Measurements from ENCODE around the gene MAP3K20.
"Not testable (repeated sequence)": the region's sequence is repeated elsewhere in the genome, so short reads cannot be mapped to it uniquely, and the experiment has no call there.

MAP3K20 gene

DNA sequence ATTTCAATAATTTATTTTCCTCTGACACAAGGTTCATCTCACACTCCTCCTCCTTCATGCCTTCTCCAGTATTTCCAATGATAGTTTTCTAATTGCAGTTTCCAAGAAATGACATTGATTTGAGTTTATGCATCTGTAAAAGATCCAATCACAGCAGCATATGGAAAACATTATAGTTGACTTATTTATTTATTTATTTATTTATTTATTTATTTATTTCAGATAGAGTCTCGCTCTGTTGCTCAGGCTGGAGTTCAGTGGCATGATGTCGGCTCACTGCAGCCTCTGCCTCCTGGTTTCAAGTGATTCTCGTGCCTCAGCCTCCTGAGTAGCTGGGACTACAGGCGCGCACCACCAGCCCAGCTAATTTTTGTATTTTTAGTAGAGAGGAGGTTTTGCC is 52.5 kb downstream of the MAP3K20 start:
- DNase-seq = not testable (repeated sequence)

DNA sequence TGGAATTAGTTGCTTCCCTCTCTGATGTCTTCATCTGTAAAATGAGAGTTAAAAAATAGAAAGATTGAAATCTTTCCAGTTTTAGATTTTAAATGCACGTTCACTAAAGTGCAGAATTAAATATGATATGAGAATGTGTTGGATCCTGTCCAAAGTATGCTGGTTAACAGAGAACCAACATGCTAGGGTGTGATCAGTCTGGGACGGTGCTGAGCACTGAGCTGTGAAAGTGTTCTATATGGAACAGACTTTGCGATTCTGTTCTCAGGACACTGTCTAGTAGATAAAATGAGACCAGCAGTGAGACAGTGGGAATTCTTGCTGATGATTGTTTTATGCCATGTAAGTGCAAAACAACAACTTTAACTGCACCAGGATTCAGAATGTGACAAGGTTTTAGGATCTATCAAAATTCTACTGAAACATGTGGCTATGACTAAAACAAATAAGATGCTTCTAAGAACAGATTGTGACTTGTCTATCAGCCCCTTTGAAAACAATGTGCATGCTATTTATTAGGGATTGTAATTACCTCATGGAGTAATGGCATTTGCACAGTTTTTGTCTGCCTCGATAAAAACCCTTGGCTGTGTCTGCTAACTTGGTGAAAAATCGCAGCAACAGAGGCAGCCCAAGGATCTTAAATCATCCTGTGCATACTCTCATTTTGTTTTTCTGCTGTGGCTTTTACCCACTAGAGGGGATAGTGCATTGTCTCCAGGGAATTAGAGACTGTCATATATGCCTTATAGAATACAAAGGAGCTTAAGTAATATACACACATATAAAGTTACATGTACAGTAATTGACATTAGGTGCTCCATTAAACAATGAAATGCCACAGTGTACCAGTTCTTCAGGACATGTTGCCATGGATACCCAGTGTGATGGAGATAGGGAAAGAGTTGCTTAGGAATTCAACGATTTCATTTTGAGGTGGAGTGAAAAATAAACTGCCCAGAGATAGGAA is 55.1 kb downstream of the MAP3K20 start:
- DNase-seq = no peak

DNA sequence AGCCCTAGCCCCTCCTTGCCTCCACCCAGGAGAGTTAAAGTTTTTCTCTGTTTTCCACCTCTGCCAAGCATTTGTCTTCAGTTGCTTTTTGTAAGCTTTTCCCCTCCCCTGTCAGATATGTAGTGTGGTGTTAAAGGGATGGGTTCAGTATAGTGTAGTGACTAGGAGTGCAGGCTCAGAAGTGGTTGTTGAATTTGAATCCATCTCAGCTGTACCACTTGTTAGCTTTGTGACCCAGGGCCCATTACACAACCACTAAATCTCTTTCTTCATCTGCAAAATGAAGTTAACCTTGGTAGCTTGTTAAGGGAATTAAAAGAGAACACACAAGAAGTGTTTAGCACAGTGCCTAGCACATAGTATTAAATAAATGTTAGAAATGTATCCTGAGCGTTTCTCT is 56.9 kb downstream of the MAP3K20 start:
- no peak for DNase-seq

DNA sequence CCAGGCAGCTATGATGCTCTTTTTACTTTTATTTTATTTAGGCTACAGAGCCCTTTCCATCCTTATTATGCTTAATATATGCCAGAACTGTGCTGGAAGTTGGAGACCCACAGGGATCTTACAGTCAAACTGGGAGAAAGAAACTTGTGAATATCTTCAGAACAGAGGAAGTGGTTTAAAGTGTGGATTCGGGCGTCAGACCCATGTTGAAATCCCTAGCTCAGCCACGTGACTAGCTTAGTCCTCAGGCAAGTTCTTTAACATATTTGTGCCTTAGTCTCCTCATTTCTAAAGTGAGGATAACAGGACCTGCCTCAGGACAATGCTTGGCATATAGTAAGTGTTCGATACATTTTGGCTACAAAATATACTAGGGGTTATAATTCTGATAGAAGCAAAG is 59.1 kb downstream of the MAP3K20 start:
- DNase-seq = no peak

DNA sequence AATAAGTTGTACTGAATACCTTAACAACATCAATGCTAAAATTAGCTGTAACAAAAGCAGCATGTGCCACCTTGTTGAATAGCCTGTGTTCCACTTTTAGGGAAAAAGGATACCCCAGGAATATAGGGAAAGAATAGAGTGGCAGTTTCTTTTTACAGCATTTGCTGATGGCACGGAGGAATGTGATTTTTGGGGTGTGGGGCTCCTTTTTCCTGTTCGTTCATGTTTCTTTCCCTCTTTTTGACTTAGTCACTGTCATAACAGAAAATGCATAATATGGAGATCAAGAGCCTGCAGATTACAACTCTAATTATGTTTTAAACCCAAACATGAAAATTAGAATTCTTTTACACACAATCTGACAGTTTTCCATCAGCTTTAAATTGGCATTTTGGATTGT is 60.4 kb downstream of the MAP3K20 start:
- no peak for DNase-seq

DNA sequence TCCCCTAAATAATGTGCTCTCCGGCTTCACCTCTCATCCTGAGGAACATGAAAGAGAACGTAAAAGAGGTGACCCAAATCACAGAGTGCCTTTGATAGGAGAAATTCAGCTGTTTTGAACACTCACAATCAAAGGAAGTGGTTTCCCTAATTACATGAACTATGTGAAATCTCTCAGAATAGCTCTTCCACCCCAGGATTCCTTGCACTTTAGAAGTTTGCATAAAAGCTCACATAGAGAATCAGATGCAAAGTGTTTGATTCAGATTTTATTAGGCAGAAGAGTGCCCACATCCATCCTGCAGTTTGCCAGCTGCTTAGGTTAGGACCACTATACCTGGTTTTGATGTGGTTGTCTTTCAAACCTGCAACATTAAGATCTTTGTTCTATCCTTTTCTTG is 61.0 kb downstream of the MAP3K20 start:
- DNase-seq = no peak

DNA sequence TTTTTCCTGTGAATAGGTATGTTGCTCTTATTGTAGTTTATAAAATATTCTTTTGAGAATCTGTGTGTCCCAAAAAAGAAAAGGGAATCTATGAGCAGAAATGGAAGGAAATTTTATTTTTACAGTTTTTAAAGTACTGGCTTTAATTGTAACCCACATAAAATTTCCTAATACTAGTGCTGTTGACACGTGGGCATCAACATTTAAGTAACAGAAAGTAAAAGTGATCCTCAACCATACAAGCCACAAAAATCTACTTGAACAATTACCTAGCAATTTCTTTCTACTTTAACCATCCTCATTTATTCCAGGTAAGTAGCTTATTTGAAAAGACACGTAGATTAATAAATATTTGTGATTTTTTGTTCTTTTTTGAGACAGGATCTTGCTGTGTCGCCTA is 62.0 kb downstream of the MAP3K20 start:
- no peak for DNase-seq

DNA sequence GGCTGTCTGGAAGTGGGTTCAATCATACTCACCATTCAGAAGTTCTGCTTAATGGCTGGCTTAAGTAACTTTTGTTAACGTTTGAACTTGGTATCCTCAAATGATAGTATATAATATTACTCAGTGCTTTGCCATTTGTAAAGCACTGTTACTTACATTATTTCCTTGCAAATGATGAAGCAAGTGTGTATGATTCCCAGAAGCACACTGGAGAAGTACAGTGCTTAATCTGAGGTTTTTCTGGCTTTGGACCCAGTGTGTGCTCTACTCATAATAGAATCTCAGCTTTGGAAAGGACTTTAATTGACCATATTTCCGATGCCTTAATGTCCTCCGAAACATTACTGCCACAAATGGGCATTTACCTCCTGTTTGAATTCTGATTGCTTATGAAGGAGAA is 63.3 kb downstream of the MAP3K20 start:
- DNase-seq = no peak

DNA sequence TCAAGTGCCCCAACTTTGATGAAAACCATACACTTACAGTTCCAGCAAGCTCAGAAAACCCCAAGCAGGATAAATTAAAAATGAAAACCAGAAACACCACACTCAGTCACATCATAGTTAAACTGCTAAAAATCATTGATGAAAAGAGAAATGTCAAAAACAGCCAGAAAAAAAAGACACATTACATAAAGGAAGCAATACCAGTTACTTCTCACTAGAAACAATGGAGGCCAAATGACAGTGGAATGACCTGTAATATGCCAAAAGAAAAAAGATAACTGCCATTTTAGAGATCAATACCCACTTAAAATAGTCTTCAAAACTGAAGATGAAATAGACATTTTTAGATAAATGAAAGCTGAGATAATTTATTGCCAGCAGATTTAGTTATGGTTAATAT is 66.0 kb downstream of the MAP3K20 start:
- DNase-seq = no peak

DNA sequence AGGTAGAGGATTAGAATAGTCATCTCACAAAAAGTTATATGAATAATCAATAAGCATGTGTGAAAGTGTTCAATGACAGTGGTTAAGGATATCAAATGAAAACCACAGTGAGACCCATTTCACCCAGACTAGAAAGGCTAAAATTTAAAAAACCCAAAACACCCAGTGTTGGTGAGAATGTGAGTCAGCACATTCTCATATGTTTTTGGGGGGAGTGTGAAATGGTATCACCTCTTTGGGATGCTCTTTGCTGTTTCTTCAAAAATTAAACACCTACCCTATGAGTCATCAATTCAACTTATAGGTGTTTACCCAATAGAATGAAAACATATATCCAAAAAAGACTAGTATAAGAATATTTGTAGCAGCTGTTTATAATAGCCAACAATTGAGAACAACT is 69.8 kb downstream of the MAP3K20 start:
- no peak for DNase-seq

DNA sequence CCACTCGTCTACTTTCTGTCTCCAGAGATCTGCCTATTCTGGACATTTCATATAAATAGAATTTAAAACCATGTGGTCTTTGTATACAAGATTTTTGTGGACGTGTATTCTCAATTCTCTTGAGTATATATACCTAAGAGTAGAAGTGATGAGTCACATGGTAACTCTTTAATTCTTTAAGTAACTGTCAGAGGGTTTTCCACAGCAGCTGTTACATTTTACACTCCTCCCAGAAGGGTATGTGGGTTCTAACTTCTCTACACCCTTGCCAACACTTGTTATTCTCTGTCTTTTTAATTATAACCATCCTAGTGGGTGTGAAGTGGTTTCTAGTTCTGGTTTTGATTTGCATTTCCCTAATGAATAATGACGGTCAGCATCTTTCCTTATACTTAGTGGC is 70.9 kb downstream of the MAP3K20 start:
- DNase-seq = no peak

DNA sequence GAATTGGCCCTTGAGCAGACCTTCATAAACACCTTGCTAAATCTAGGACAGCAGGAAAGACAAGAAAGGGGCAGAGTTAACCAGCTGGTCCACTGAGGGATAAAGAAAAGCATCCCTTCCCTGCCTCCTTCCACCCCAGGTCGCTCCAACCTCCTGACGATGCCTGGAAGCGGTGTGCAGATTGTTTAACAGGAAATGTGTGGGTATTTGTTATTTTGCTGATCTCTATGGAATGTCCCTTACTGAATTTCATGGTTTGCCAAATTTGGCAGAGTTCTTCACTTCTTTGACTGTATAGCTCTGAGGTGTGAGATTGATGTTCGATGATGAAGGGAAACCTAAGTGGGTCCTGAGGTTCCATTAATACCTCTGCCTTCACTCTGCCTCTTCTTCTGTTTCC is 72.9 kb downstream of the MAP3K20 start:
- no peak for DNase-seq

DNA sequence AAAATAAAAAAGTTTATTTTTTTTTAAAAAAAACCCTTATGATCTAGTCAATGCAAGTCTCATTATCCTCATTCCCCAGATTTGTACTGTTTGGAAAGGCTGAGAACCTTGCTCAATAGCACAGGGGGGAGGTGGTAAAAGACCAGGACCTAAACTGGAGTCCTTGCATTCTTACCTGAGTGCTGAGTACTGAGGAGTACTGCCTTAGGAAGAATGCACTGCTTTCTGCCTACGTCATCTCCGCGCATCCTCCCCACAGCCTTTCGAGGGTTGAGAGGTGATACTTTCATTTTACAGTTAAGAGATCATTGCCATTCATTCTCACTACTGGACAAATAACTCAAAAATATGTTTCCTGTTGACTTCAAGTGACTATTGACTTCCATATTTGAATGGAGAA is 73.8 kb downstream of the MAP3K20 start:
- no peak for DNase-seq

DNA sequence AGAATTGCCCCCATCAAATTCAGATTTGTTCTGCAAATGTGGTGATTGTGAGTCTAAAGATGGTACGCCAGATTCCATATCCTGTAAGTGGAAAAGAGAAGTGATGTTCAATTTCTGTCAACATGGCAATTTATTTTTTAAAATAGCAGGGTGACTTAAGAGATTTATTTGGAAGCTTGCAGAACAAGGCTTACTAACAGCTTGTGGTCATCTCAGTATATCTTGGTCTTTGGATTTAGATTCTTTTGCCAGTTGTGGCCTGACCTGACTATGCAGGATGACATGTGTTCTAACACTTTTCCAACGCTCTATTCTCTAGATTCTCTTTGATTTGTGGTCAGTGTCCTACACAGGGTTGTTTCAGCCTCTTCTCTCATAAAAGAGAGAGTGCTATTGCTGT is 74.4 kb downstream of the MAP3K20 start:
- no peak for DNase-seq

DNA sequence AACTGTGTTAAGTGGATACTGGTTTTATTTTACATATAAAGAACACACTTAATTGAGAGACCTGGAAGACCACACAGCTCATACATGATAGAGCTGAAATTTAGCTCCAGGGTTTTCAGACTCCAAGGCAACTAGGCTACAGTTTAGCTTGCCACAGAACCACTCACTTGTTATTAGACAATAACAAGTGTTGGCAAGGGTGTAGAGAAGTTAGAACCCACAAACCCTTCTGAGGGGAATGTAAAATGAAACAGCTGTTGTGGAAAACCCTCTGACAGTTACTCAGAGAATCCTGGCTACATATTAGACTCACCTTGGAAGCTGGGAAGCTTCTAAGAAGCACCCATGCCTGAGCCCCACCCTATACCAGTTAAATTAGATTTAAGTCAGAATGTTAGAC is 75.3 kb downstream of the MAP3K20 start:
- DNase-seq = no peak

DNA sequence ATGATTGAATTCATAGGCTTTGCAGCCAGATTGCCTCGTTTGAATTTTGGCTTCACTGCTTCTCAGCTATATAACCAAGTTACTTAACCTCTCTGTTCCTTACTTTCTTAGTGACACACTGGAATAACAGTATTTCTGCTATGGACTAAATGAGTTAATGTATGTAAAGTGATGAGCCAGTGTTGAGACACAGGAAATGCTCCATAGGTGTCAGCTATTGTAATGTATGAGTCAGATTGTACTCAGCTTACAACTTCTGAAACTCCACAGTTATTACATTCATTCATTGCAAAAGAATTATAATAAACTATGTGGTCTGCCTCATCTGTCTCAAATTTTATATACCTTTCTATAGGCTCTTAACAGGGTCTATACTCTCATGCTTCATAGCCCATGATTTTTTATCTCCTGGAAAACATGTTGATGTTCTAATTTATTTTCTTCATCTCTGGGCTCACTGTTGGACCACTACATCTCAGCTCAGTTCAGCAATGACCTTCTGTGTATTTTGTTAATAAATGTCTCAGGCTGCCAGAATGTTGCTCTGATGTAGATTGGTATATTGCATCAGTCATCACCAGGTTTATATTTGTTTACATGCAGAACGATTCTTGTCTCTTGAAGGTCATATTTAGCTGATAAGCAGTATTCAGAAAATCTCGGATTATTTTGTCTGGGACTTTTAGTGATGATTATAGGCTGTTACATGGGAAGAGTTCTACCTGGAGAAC is 76.2 kb downstream of the MAP3K20 start:
- no peak for DNase-seq

DNA sequence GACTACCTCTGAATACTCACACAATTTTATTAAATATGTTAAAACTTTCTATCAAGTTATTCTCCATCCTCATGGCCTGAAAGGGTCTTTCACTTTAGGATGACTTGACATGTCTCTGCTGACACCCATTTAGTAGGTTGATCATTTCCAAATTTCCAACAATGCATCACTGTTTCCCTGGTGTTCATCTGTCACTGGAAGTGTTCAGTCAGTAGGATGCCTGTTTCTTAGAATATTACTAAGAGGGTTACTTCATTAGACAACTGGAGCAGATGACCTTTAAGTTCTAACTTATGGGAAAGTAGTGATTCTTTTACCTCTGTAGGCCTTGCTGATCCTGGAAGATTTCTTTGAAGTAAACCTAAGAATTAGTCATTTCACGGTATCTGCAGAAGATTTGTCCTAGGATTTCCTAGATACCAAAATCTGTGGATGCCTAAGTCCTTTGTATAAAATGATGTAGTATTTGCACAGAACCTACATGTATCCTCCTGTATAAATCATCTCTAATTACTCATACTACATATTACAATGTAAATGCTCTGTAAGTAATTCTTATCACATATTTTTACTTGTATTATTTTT is 77.7 kb downstream of the MAP3K20 start:
- no peak for DNase-seq

DNA sequence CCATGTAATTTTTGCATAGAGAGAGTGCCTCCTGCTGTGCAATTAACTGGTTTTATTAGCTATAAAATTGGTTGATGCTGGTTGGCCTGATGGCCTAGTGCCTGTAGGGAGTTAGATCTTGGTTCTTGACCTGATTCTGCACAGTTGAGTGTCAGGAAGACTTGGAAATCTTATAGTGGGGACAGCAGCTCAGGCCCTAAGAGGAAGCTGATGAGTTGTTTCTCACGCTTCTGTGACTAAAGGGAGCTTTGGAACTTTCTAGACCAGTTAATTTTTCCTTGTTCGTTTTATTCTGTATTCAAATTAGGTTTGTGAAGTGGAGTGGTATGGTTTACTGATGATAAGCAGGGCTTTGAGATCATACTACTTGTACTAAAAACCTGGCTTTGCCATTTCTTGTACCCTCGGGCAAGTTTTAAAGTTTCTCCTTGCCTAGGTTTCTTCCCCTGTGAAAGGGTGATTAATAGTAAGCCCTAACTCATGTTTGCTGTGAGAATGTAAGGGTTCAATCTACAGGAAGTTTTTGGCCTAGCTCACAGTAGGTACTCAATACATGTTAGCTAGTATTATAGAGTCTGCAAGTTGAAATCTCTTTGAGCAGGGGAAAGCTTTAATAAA is 82.1 kb downstream of the MAP3K20 start:
- no peak for DNase-seq

DNA sequence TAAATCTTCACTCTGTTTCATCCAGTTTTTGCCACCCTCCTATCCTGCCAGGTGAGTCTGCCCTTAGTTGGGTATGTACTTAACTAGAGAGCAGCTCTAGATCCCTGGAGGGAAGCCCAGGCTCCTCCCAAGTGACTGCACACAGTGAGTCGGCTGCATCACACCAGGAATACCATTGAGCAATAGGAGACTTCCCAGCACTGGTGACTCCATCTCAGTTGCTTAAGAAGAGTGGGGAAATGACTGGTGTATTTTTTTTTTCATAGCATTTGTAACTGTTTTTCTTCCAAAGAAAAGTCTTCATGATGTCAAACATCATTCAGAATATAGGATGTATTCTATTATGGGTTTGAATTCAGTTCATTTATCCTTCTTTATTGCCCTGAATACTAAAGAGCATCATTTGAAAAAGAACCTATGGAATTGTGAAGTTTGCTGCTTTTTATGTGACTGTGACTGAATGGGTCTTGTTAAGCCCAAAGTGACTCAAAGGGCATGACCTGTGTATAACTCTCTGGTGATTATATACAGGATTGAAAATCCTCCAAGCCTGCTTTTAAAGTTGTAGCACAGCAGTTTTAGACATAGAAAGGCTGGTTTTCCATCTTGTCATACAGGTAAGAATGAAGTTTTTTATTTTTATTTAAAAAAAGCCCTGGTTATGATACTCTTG is 84.3 kb downstream of the MAP3K20 start:
- DNase-seq = peak; percentile 43

DNA sequence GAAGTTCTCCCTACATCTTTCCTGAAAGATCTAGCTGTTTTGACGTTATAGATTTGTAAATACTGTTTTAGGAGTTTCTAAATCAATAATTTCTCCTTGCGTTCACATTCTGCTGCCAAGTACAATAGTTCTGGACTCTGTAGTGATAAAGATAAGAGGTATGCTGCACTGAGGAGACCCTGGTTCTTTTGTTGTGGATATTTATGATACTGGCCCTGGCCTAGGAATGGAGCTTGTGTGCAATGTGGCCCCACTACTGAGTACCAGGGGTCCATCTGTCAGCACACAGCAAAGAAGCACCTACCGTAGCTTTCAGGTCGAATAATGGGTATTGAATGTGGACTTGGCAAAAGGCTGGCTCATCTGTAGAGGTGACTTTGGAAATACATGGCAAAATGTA is 85.0 kb downstream of the MAP3K20 start:
- DNase-seq = no peak

DNA sequence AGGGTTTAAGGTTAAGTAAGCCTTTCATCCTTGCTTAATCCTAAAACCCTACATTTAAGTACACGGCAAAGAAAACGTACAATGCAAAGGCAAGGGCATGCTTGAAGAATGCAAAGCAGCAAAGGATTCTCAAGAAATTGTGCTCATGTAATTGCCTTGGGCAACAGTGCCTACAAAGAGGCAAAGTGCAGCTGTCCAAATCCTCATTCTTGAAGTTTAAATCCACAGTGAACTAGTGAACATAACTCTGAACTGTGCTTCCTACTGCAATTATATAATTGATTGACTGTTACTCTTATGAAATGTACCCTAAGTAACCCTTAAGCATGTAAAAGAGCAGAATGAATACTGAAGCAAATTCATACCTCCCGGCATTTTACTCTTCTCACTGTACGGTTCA is 85.4 kb downstream of the MAP3K20 start:
- no peak for DNase-seq

DNA sequence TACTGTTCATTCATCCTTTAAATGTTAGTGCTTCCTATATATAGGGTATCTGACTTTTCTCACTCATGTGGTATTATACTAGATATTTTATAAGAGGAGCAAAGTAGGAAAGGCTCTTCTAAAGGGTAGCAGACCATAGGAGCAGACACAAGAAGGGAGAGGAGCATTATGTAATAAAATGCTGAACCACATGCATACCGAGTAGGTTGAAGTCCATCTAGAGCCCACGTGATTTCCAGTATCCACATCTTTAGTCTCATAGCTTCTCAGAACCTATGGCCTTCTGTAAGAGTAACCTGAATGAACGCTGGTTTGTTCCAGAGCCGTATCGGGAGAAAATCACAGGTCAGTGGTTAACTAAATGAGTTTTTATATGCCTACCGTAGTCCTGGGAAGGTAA is 85.9 kb downstream of the MAP3K20 start:
- DNase-seq = no peak

DNA sequence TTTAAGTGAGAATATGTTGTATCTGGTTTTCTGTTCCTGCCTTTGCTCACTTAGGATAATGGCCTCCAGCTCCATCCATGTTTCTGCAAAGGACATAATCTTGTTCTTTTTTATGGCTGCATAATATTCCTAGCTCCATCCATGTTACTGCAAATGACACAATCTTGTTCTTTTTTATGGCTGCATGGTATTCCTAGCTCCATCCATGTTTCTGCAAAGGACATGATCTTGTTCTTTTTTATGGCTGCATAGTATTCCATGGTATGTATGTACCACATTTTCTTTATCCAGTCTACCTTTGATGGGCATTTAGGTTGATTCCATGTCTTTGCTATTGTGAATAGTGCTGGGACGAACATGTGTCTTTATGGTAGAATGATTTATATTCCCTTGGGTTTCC is 87.7 kb downstream of the MAP3K20 start:
- not testable (repeated sequence) for DNase-seq

Data from NCI-H2029 (cell line).